WTC11 (cell line): Measurements from ENCODE around the gene CACNA2D1. TPM values are rescaled to one million over a fixed set of nuclear protein-coding genes. Genes with fewer than 3 reads are reported as not detected.

Experiments used
- ATAC-seq: fragments of 200-7000 bp; cut with Tn5 transposase; 2 replicates; pipeline ENCODE4 v1.10.0; 2021; ENCODE audit warnings: mild to moderate bottlenecking, moderate library complexity
- CTCF ChIA-PET: fragments of 300-600 bp; sonication (Branson Sonifier 250); formaldehyde crosslinking; loops from one replicate; lab custom pipeline; 2021; ENCODE audit warnings: antibody characterized with exemption; lab: Charles Lee
- POLR2A ChIA-PET: fragments of 350-600 bp; sonication (Branson Sonifier 250); formaldehyde crosslinking; loops from one replicate; lab custom pipeline; 2021; ENCODE audit warnings: antibody characterized with exemption; lab: Charles Lee
- DNase-seq: peaks from one replicate; pipeline ENCODE4 v3.0.0; 2021; ENCODE audit warnings: low spot score
- H3K27ac Mint-ChIP-seq: 2 replicates; pipeline ENCODE4 v1.8.0; 2021; ENCODE audit warnings: mixed read lengths
- H3K27me3 Mint-ChIP-seq: 2 replicates; pipeline ENCODE4 v1.8.0; 2021; ENCODE audit warnings: low read depth, mild to moderate bottlenecking, moderate library complexity, mixed read lengths
- H3K36me3 Mint-ChIP-seq: 2 replicates; pipeline ENCODE4 v1.8.0; 2021; ENCODE audit warnings: mixed read lengths
- H3K4me1 Mint-ChIP-seq: 2 replicates; pipeline ENCODE4 v1.8.0; 2022; ENCODE audit warnings: mixed read lengths
- H3K4me3 Mint-ChIP-seq: 2 replicates; pipeline ENCODE4 v1.8.0; 2021; ENCODE audit warnings: mild to moderate bottlenecking, moderate library complexity, mixed read lengths
- H3K9me3 Mint-ChIP-seq: 2 replicates; pipeline ENCODE4 v1.8.0; 2021; ENCODE audit warnings: mixed read lengths
- AFF4 ChIP-seq: sonication (generic); formaldehyde crosslinking; IDR thresholded peaks from 2 replicates; pipeline ENCODE4 v1.8.1; 2023; ENCODE audit warnings: mild to moderate bottlenecking, missing genetic modification reagents, borderline replicate concordance
- ATF3 ChIP-seq: sonication (generic); formaldehyde crosslinking; conservative IDR thresholded peaks from 2 replicates; pipeline ENCODE4 v1.8.1; 2022; ENCODE audit warnings: mild to moderate bottlenecking, missing genetic modification reagents
- CREB1 ChIP-seq: sonication (generic); formaldehyde crosslinking; IDR thresholded peaks from 2 replicates; pipeline ENCODE4 v1.8.0; 2023; ENCODE audit warnings: mild to moderate bottlenecking, missing genetic modification reagents
- CTCF ChIP-seq: fragments of 200-600 bp; IDR thresholded peaks from 2 replicates; pipeline ENCODE4 v1.8.0; 2022; ENCODE audit warnings: antibody characterized with exemption
- E2F4 ChIP-seq: sonication (generic); formaldehyde crosslinking; IDR thresholded peaks from 2 replicates; pipeline ENCODE4 v1.8.1; 2022; ENCODE audit warnings: low read depth, mild to moderate bottlenecking, moderate library complexity, missing genetic modification reagents, borderline replicate concordance
- ETV6 ChIP-seq: sonication (generic); formaldehyde crosslinking; IDR thresholded peaks from 2 replicates; pipeline ENCODE4 v1.8.1; 2022; ENCODE audit warnings: mild to moderate bottlenecking, missing genetic modification reagents
- FOXP4 ChIP-seq: sonication (generic); formaldehyde crosslinking; IDR thresholded peaks from 2 replicates; pipeline ENCODE4 v1.8.0; 2022; ENCODE audit warnings: mild to moderate bottlenecking, missing genetic modification reagents
- HMGA2 ChIP-seq: fragments of 250-450 bp; sonication (Bioruptor Pico); IDR thresholded peaks from 2 replicates; pipeline ENCODE4 v1.4.0; 2021; ENCODE audit warnings: mild to moderate bottlenecking, moderate library complexity
- NR1H2 ChIP-seq: sonication (generic); formaldehyde crosslinking; IDR thresholded peaks from 2 replicates; pipeline ENCODE4 v1.9.0; 2021; ENCODE audit warnings: mild to moderate bottlenecking, moderate library complexity, missing genetic modification reagents
- OVOL2 ChIP-seq: fragments of 250-450 bp; sonication (Bioruptor Pico); IDR thresholded peaks from 2 replicates; pipeline ENCODE4 v1.9.0; 2021; ENCODE audit warnings: mild to moderate bottlenecking, borderline replicate concordance
- PRDM15 ChIP-seq: sonication (generic); formaldehyde crosslinking; IDR thresholded peaks from 2 replicates; pipeline ENCODE4 v1.8.0; 2022; ENCODE audit warnings: missing genetic modification reagents
- SOX15 ChIP-seq: fragments of 250-450 bp; sonication (Bioruptor Pico); IDR thresholded peaks from 2 replicates; pipeline ENCODE4 v1.9.0; 2021; ENCODE audit warnings: mild to moderate bottlenecking
- TCF7 ChIP-seq: sonication (generic); formaldehyde crosslinking; IDR thresholded peaks from 2 replicates; pipeline ENCODE4 v1.8.0; 2022; ENCODE audit warnings: mild to moderate bottlenecking, low read depth, missing genetic modification reagents, moderate library complexity
- USF2 ChIP-seq: sonication (generic); formaldehyde crosslinking; IDR thresholded peaks from 2 replicates; pipeline ENCODE4 v1.8.1; 2023; ENCODE audit warnings: mild to moderate bottlenecking, missing genetic modification reagents, moderate library complexity
- ZNF416 ChIP-seq: fragments of 250-450 bp; sonication (Bioruptor Pico); IDR thresholded peaks from 2 replicates; pipeline ENCODE4 v1.9.0; 2021; ENCODE audit warnings: mild to moderate bottlenecking, inconsistent platforms
- ZNF425 ChIP-seq: fragments of 250-450 bp; sonication (Bioruptor Pico); conservative IDR thresholded peaks from 2 replicates; pipeline ENCODE4 v1.9.0; 2021; ENCODE audit warnings: mild to moderate bottlenecking
- total RNA-seq: library from RNA; stranded (reverse); gene quantifications from 3 replicates; pipeline ENCODE4 v1.2.3, GENCODE V29; 2021

Gene CACNA2D1
- total RNA-seq, 1 experiment from 2014 or later: 33.3 TPM

- no peak for TF ChIP-seq AFF4 (CRISPR knock-in tag)
- no peak for TF ChIP-seq SOX15 (CRISPR knock-in tag)
- TF ChIP-seq ATF3 (CRISPR knock-in tag): no peak
- TF ChIP-seq E2F4 (CRISPR knock-in tag): no peak
- TF ChIP-seq OVOL2: no peak
- no peak for TF ChIP-seq HMGA2 (CRISPR knock-in tag)
- no peak for TF ChIP-seq FOXP4 (CRISPR knock-in tag)
- no peak for TF ChIP-seq ZNF425 (CRISPR knock-in tag)
Observed at GRCh38 chr7:82007315-82007714, 436.3 kb downstream of the CACNA2D1 start (continued).

GRCh38 chr7:82005056-82005455, 438.5 kb downstream of the CACNA2D1 start:
- TF ChIP-seq SOX15 (CRISPR knock-in tag) (no peak), USF2 (CRISPR knock-in tag) (no peak), ETV6 (CRISPR knock-in tag) (no peak), PRDM15 (no peak), NR1H2 (CRISPR knock-in tag) (no peak), ZNF416 (CRISPR knock-in tag) (no peak), CREB1 (CRISPR knock-in tag) (no peak), TCF7 (CRISPR knock-in tag) (no peak), CTCF (no peak)
- no peak overlapping the region for H3K27ac Mint-ChIP-seq
- H3K9me3 Mint-ChIP-seq: no peaks in the 10 kb centered on the region
- ATAC-seq (no peak), DNase-seq (no peak)
- no peaks in the 10 kb centered on the region for H3K4me1 Mint-ChIP-seq
- ChIA-PET CTCF (interaction anchor here (0.9 kb wide), 1 partner anchor 505 kb away, joined by 3 read pairs; no protein-coding TSS in a partner anchor), POLR2A (no interaction called here)
- H3K27me3 Mint-ChIP-seq: no peaks in the 10 kb centered on the region
- no peak overlapping the region for H3K4me3 Mint-ChIP-seq
- H3K36me3 Mint-ChIP-seq: no peaks in the 10 kb centered on the region
